SH-SY5Y (cell line): ENCODE results near the gene RPL4.

Experiments used
- GATA2 ChIP-seq: IDR thresholded peaks from 2 replicates; pipeline ENCODE4 v1.6.1; 2011; ENCODE audit warnings: mild to moderate bottlenecking, low read depth, low read length
- GATA3 ChIP-seq: IDR thresholded peaks from 2 replicates; pipeline ENCODE4 v1.6.1; 2011; ENCODE audit warnings: low read depth, mild to moderate bottlenecking, low read length, moderate library complexity

Gene RPL4

GRCh38 chr15:66476535-66476934, 28.1 kb downstream of the RPL4 start:
- TF ChIP-seq GATA2 (no peak), GATA3 (no peak)

- TF ChIP-seq GATA2: no peak
Observed at GRCh38 chr15:66474963-66475362, 29.7 kb downstream of the RPL4 start.

- TF ChIP-seq GATA3: no peak
- no peak for TF ChIP-seq GATA2
Observed at GRCh38 chr15:66474135-66474534, 30.5 kb downstream of the RPL4 start.

GRCh38 chr15:66472176-66472999, 32.3 kb downstream of the RPL4 start:
- no peak for TF ChIP-seq GATA2
- no peak for TF ChIP-seq GATA3

- TF ChIP-seq GATA2 (no peak), GATA3 (no peak)
Observed at GRCh38 chr15:66462627-66463026, 42.0 kb downstream of the RPL4 start.

GRCh38 chr15:66461917-66462316, 42.7 kb downstream of the RPL4 start:
- TF ChIP-seq GATA3: no peak
- no peak for TF ChIP-seq GATA2

- TF ChIP-seq GATA2: no peak
- no peak for TF ChIP-seq GATA3
Observed at GRCh38 chr15:66459818-66460615, 44.6 kb downstream of the RPL4 start.

- TF ChIP-seq GATA2 (no peak), GATA3 (no peak)
Observed at GRCh38 chr15:66456211-66456610, 48.4 kb downstream of the RPL4 start.

GRCh38 chr15:66454143-66454542, 50.5 kb downstream of the RPL4 start:
- TF ChIP-seq GATA3: no peak
- TF ChIP-seq GATA2: no peak

- TF ChIP-seq GATA3 (no peak), GATA2 (no peak)
Observed at GRCh38 chr15:66452971-66453580, 51.6 kb downstream of the RPL4 start.

- no peak for TF ChIP-seq GATA3
- no peak for TF ChIP-seq GATA2
Observed at GRCh38 chr15:66452420-66452819, 52.2 kb downstream of the RPL4 start.
